Measurements from ENCODE around the gene TBC1D22A. TPM values are rescaled to one million over a fixed set of nuclear protein-coding genes. Genes with fewer than 3 reads are reported as not detected.

TBC1D22A gene
- total and polyA plus RNA-seq, 2 donors (not counting 3 experiments of a cell fraction or from before 2014, with no cell fraction given): 26.1 to 32.4 TPM

DNA sequence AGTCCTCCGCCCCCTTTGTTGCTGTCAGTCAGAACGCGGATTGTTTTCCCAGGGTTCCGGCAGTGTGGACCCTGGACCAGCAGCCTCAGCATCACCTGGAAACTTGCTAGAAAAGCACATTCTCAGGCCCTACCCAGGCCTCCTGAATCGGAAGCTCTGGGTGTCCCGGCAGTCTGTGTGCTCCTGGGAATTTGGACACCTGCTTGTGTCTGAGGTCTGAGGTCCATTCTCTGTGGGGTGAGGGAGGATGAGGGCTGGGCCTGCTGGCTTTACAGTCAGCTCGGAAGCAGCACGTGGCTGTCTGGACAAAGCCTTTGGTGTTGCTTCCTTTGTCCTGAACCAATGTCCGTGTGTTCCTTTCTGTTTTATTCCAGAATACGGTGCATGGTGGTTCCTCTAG, 299.7 kb downstream of the TBC1D22A start:
- Histone ChIP-seq H3K9me3 (replicated peaks; ENCODE audit: control insufficient read depth, insufficient read depth, low read length) (no peaks in the 10 kb centered on the region), H3K4me1 (ENCODE audit: control insufficient read depth, extremely low read depth, insufficient read depth, low read length) (peaks cover 6% of the 10 kb centered on the region), H3K79me2 (ENCODE audit: control insufficient read depth, insufficient read depth, low read length) (no peaks in the 10 kb centered on the region), H3K27ac (ENCODE audit: insufficient read depth, low read depth, low read length) (no peak overlapping the region), H3K9me1 (replicated peaks; ENCODE audit: control insufficient read depth, extremely low read depth, insufficient read depth, low read length) (no peaks in the 10 kb centered on the region), H4K20me1 (replicated peaks; ENCODE audit: control insufficient read depth, extremely low read depth, insufficient read depth, low read length) (no peaks in the 10 kb centered on the region), H3K4me3 (replicated peaks in 1 of 3; ENCODE audit: insufficient read depth in 1 of 3, low read depth in 1 of 3, low read length in 3 of 3) (no peak overlapping the region), H3K36me3 (ENCODE audit: control insufficient read depth in 2 of 2, extremely low read depth in 1 of 2, insufficient read depth in 2 of 2, low read length in 2 of 2) (peaks cover 0 to 9% of the 10 kb centered on the region in 2 experiments), H2AFZ (ENCODE audit: low read depth, low read length) (no peak overlapping the region), H3K9ac (replicated peaks; ENCODE audit: extremely low read depth, insufficient read depth, low read length) (no peak overlapping the region), H3K4me2 (ENCODE audit: insufficient read depth, low read length) (no peak overlapping the region), H3K27me3 (ENCODE audit: control insufficient read depth in 2 of 2, insufficient read depth in 2 of 2, low read length in 2 of 2) (no peaks in the 10 kb centered on the region)
- no peak for DNase-seq (ENCODE audit: low read depth, low spot score)
- dilution Hi-C loops (cut with MboI; ENCODE audit: extremely low pct_ligation_motif_present, low sequenced_read_pairs) (no loop called here), intact Hi-C loops (cut with micrococcal nuclease) (no loop called here)
- BruUV-seq (replicated peaks): no TSS peak
- CTCF ChIA-PET: no interaction called here
- POLR2A ChIA-PET: no interaction called here
- TF ChIP-seq JUN (IDR thresholded peaks at IDR 0.05; ENCODE audit: borderline replicate concordance, insufficient read depth, insufficient read length, low read depth): no peak
- TF ChIP-seq CTCF (IDR thresholded peaks at IDR 0.05; ENCODE audit: extremely low read depth in 1 of 2, insufficient read depth in 1 of 2, low read depth in 1 of 2, low read length in 2 of 2): no peak
- no peak for TF ChIP-seq MYC (IDR thresholded peaks at IDR 0.05; ENCODE audit: low read depth, low read length)
- no peak for TF ChIP-seq POLR2A (IDR thresholded peaks at IDR 0.05; ENCODE audit: low read depth, low read length)
- TF ChIP-seq EZH2 (IDR thresholded peaks at IDR 0.05; ENCODE audit: borderline replicate concordance, low read depth, low read length, severe bottlenecking): no peak
- no peak for TF ChIP-seq GATA2 (IDR thresholded peaks at IDR 0.05; ENCODE audit: insufficient read depth, insufficient read length, low read depth, low read length)
- no peak for TF ChIP-seq FOS (IDR thresholded peaks at IDR 0.05; ENCODE audit: borderline replicate concordance, insufficient read depth, low read length)
- no peak for TF ChIP-seq POLR2AphosphoS5 (IDR thresholded peaks at IDR 0.05; ENCODE audit: insufficient read depth, low read depth, low read length)
- TF ChIP-seq MAX (IDR thresholded peaks at IDR 0.05; ENCODE audit: insufficient read depth, insufficient read length): no peak
- no peak for FAIRE-seq
